Mesendoderm (in vitro differentiated cells): ENCODE results near the gene CENPE.

Experiments
- DNase-seq: peaks from one replicate; pipeline ENCODE4 v3.0.0; 2013
- H2AK5ac ChIP-seq: 2 replicates; pipeline ENCODE4 v1.6.1; 2013; ENCODE audit warnings: low read length, inconsistent platforms
- H2BK120ac ChIP-seq: 2 replicates; pipeline ENCODE4 v1.6.1; 2013; ENCODE audit warnings: low read depth, mild to moderate bottlenecking, low read length, moderate library complexity, mixed read lengths
- H2BK15ac ChIP-seq: replicated peaks from 2 replicates; pipeline ENCODE4 v1.6.1; 2013; ENCODE audit warnings: low read depth, mild to moderate bottlenecking, moderate library complexity
- H2BK5ac ChIP-seq: 2 replicates; pipeline ENCODE4 v1.6.1; 2013; ENCODE audit warnings: low read length, inconsistent platforms
- H3K18ac ChIP-seq: 2 replicates; pipeline ENCODE4 v1.6.1; 2013; ENCODE audit warnings: mild to moderate bottlenecking, low read length, mixed read lengths
- H3K23ac ChIP-seq: one replicate; pipeline ENCODE4 v1.6.1; 2013; ENCODE audit warnings: low read length
- H3K27ac ChIP-seq: 2 replicates; pipeline ENCODE4 v1.5.1; 2013; ENCODE audit warnings: low read depth, mild to moderate bottlenecking, inconsistent platforms, low read length, moderate library complexity
- H3K27me3 ChIP-seq: 2 replicates; pipeline ENCODE4 v1.6.1; 2013; ENCODE audit warnings: low read length, control low read depth, mild to moderate bottlenecking, inconsistent platforms; ENCODE audit not compliant: insufficient read depth, poor library complexity
- H3K36me3 ChIP-seq: 2 replicates; pipeline ENCODE4 v1.6.1; 2013; ENCODE audit warnings: low read length, inconsistent platforms; ENCODE audit not compliant: control insufficient read depth, insufficient read depth
- H3K4ac ChIP-seq: one replicate; pipeline ENCODE4 v1.6.1; 2013; ENCODE audit warnings: low read depth, mild to moderate bottlenecking, low read length, moderate library complexity
- H3K4me1 ChIP-seq: 2 replicates; pipeline ENCODE4 v1.6.1; 2013; ENCODE audit warnings: low read depth, low read length, inconsistent platforms; ENCODE audit not compliant: control insufficient read depth
- H3K4me2 ChIP-seq: 2 replicates; pipeline ENCODE4 v1.6.1; 2013; ENCODE audit warnings: low read length
- H3K4me3 ChIP-seq: 2 replicates; pipeline ENCODE4 v1.5.1; 2013; ENCODE audit warnings: mild to moderate bottlenecking, low read length
- H3K56ac ChIP-seq: one replicate; pipeline ENCODE4 v1.6.1; 2013; ENCODE audit warnings: low read length
- H3K79me1 ChIP-seq: 2 replicates; pipeline ENCODE4 v1.6.1; 2013; ENCODE audit warnings: low read length, inconsistent platforms
- H3K79me2 ChIP-seq: 2 replicates; pipeline ENCODE4 v1.6.1; 2013; ENCODE audit warnings: mild to moderate bottlenecking, low read length; ENCODE audit not compliant: control insufficient read depth, insufficient read depth
- H3K9ac ChIP-seq: 2 replicates; pipeline ENCODE4 v1.6.1; 2013; ENCODE audit warnings: low read length, inconsistent platforms
- H4K5ac ChIP-seq: one replicate; pipeline ENCODE4 v1.6.1; 2013; ENCODE audit warnings: low read length
- H4K8ac ChIP-seq: one replicate; pipeline ENCODE4 v1.6.1; 2013; ENCODE audit warnings: low read depth, mild to moderate bottlenecking, control low read depth, low read length, moderate library complexity
- WGBS: extraction: QIAGEN DNeasy Blood & Tissue Kit; methylation state at CpG from one replicate; pipeline ENCODE4 v1.1.7; 2013; ENCODE audit warnings: low lambda C conversion rate, missing lambda C conversion rate; ENCODE audit not compliant: insufficient coverage; ENCODE audit errors: extremely low coverage; 5-methylcytosine and 5-hydroxymethylcytosine counted together

Gene CENPE

GRCh38 chr4:103201724-103202123 lies 3.6 kb upstream of the CENPE start:
- Histone ChIP-seq H3K4ac (no peak overlapping the region), H3K56ac (no peak overlapping the region), H2AK5ac (no peak overlapping the region), H3K4me1 (no peaks in the 10 kb centered on the region), H3K79me2 (peaks cover 9% of the 10 kb centered on the region), H2BK5ac (no peak overlapping the region), H3K4me2 (no peak overlapping the region), H2BK120ac (no peak overlapping the region), H3K9ac (no peak overlapping the region), H3K79me1 (peaks cover 5% of the 10 kb centered on the region), H3K36me3 (no peaks in the 10 kb centered on the region), H4K8ac (no peak overlapping the region), H3K27ac (no peak overlapping the region), H3K27me3 (no peaks in the 10 kb centered on the region), H2BK15ac (no peak overlapping the region), H3K18ac (no peak overlapping the region), H4K5ac (no peak overlapping the region), H3K4me3 (no peak overlapping the region), H3K23ac (no peak overlapping the region)
- DNase-seq, result no peak
- no CpG with 5 or more reads among the region's 2 CpGs for WGBS

DNA sequence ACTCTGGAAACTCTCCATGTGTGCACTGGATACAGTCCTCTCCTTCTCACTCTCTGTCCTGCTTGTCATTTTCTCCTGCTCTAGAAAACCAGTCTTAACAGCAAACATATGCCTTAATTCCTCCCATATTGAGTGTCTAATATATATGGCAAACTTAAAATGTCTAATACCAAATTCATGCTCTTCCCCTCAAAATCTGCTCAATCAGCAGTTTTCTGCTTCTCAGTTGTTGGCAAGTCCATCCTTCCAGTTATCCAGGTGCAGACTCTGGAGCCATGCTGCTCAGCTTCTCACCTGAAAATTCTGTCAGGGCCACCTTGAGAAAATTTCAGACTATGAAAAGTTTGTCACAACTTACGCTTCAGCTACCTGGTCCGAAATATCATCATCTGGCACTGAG lies 3.1 kb upstream of the CENPE start:
- Histone ChIP-seq H3K18ac (no peak overlapping the region), H3K79me2 (peaks cover 9% of the 10 kb centered on the region), H3K9ac (no peak overlapping the region), H2BK15ac (no peak overlapping the region), H2AK5ac (no peak overlapping the region), H4K8ac (no peak overlapping the region), H3K4ac (no peak overlapping the region), H3K36me3 (no peaks in the 10 kb centered on the region), H3K56ac (no peak overlapping the region), H3K4me1 (no peaks in the 10 kb centered on the region), H3K27me3 (no peaks in the 10 kb centered on the region), H2BK5ac (no peak overlapping the region), H4K5ac (no peak overlapping the region), H3K4me3 (no peak overlapping the region), H3K27ac (no peak overlapping the region), H3K79me1 (peaks cover 5% of the 10 kb centered on the region), H3K23ac (no peak overlapping the region), H3K4me2 (no peak overlapping the region), H2BK120ac (no peak overlapping the region)
- no peak for DNase-seq
- no CpG with 5 or more reads among the region's 2 CpGs for WGBS

GRCh38 chr4:103199009-103199408 lies 866 bp upstream of the CENPE start:
- Histone ChIP-seq H3K79me1 (peaks cover 5% of the 10 kb centered on the region), H4K5ac (no peak overlapping the region), H2BK120ac (no peak overlapping the region), H3K9ac (no peak overlapping the region), H3K27me3 (no peaks in the 10 kb centered on the region), H2BK5ac (no peak overlapping the region), H3K79me2 (peaks cover 9% of the 10 kb centered on the region), H2AK5ac (no peak overlapping the region), H3K4me1 (no peaks in the 10 kb centered on the region), H3K36me3 (no peaks in the 10 kb centered on the region), H3K4me3 (no peak overlapping the region), H3K27ac (no peak overlapping the region), H4K8ac (peak overlapping the region; percentile 1), H2BK15ac (no peak overlapping the region), H3K23ac (no peak overlapping the region), H3K18ac (peak overlapping the region; percentile 80), H3K4me2 (no peak overlapping the region), H3K4ac (peak overlapping the region; percentile 3), H3K56ac (no peak overlapping the region)
- no CpG with 5 or more reads among the region's 9 CpGs for WGBS
- no peak for DNase-seq

GRCh38 chr4:103197765-103198110 lies 405 bp downstream of the CENPE start:
- peak overlapping the region; percentile 93 for H3K4me3 ChIP-seq
- H3K56ac ChIP-seq, result peak overlapping the region; percentile 94
- no peak overlapping the region for H2BK120ac ChIP-seq
- peak overlapping the region; percentile 95 for H3K18ac ChIP-seq
- H2BK5ac ChIP-seq, result no peak overlapping the region
- H4K5ac ChIP-seq, result no peak overlapping the region
- H3K27me3 ChIP-seq, result no peaks in the 10 kb centered on the region
- H3K79me2 ChIP-seq, result peaks cover 9% of the 10 kb centered on the region
- no peak overlapping the region for H2BK15ac ChIP-seq
- no peaks in the 10 kb centered on the region for H3K4me1 ChIP-seq
- H4K8ac ChIP-seq, result no peak overlapping the region
- H3K36me3 ChIP-seq, result no peaks in the 10 kb centered on the region
- H3K27ac ChIP-seq, result no peak overlapping the region
- no peak overlapping the region for H3K23ac ChIP-seq
- no peak for DNase-seq
- no peak overlapping the region for H2AK5ac ChIP-seq
- H3K9ac ChIP-seq, result peak overlapping the region; percentile 92
- peak overlapping the region; percentile 95 for H3K4ac ChIP-seq
- H3K4me2 ChIP-seq, result peak overlapping the region; percentile 79
- WGBS, result no CpG with 5 or more reads among the region's 9 CpGs
- peaks cover 5% of the 10 kb centered on the region for H3K79me1 ChIP-seq

DNA sequence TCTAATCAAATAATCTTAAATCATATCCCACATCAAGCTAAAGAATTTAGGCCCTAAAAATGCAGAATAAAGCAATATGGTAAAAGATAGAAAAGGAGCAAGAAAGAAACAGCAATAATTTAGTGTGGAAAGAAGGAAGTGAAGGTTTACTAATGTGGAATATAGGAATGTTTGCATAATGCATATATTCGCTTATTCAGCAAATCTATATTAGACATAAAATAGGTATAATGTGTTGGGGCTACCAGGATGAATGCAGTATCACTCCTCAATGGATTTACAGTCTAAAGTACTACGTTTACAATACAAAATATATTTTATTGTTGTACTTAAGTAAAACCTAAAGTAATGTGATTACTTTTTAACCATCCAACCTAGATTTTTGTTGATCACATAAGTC lies 4.7 kb downstream of the CENPE start:
- WGBS, result no CpG with 5 or more reads among the region's 2 CpGs
- no peak for DNase-seq
- Histone ChIP-seq H3K4me2 (no peak overlapping the region), H3K79me1 (peaks cover 7% of the 10 kb centered on the region), H4K8ac (no peak overlapping the region), H2BK120ac (no peak overlapping the region), H3K56ac (no peak overlapping the region), H3K4me1 (no peaks in the 10 kb centered on the region), H3K4me3 (no peak overlapping the region), H3K9ac (no peak overlapping the region), H3K36me3 (peaks cover 4% of the 10 kb centered on the region), H3K27me3 (no peaks in the 10 kb centered on the region), H3K27ac (no peak overlapping the region), H3K18ac (no peak overlapping the region), H2BK5ac (no peak overlapping the region), H2BK15ac (no peak overlapping the region), H3K4ac (no peak overlapping the region), H2AK5ac (no peak overlapping the region), H3K23ac (no peak overlapping the region), H3K79me2 (peaks cover 9% of the 10 kb centered on the region), H4K5ac (no peak overlapping the region)

DNA sequence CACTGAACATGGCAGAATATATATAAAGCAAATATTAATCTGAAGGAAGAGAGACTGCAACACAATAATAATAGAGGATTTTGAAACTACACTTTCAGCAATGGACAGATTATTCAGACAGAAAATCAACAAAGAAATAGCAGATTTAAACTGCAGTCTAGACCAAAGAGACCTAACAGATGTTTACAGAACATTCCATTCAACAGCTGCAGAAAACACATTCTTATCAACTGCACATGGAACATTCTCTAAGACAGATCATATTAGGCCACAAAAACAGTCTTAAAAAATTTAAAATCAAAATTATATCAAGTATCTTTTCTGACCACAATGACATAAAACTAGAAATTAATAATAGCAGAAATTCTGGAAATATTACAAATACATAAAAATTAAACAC lies 27.1 kb downstream of the CENPE start:
- Histone ChIP-seq H3K56ac (no peak overlapping the region), H2BK5ac (no peak overlapping the region), H3K4ac (no peak overlapping the region), H4K5ac (no peak overlapping the region), H3K79me1 (peaks cover 5% of the 10 kb centered on the region), H3K79me2 (no peaks in the 10 kb centered on the region), H2BK15ac (no peak overlapping the region), H3K23ac (no peak overlapping the region), H2BK120ac (no peak overlapping the region), H2AK5ac (no peak overlapping the region), H3K4me2 (no peak overlapping the region), H3K9ac (no peak overlapping the region), H3K18ac (no peak overlapping the region), H3K4me1 (no peaks in the 10 kb centered on the region), H4K8ac (no peak overlapping the region), H3K36me3 (peaks cover 4% of the 10 kb centered on the region), H3K27me3 (no peaks in the 10 kb centered on the region), H3K27ac (no peak overlapping the region), H3K4me3 (no peak overlapping the region)
- no peak for DNase-seq
